ENCODE measurements around the gene SUSD6.

DNA sequence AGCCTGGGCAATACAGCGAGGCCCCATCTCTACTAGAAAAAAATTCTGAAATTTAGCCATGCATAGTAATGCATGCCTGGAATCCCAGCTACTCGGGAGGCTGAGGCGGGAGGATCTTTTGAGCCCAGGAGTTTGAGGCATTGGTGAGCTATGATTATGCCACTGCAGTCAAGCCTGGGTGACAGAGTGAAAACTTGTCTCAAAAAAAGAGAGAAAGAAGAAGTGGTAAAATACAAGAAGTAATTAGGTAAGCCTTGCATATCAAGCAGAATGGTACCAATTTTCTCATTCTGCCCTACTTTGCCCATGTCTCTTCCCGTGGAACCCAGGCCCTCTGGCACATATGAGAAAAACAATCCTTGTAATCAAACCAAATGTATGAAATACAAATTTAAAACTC is 70.7 kb downstream of the SUSD6 start:
- TF ChIP-seq, protein P1, sequence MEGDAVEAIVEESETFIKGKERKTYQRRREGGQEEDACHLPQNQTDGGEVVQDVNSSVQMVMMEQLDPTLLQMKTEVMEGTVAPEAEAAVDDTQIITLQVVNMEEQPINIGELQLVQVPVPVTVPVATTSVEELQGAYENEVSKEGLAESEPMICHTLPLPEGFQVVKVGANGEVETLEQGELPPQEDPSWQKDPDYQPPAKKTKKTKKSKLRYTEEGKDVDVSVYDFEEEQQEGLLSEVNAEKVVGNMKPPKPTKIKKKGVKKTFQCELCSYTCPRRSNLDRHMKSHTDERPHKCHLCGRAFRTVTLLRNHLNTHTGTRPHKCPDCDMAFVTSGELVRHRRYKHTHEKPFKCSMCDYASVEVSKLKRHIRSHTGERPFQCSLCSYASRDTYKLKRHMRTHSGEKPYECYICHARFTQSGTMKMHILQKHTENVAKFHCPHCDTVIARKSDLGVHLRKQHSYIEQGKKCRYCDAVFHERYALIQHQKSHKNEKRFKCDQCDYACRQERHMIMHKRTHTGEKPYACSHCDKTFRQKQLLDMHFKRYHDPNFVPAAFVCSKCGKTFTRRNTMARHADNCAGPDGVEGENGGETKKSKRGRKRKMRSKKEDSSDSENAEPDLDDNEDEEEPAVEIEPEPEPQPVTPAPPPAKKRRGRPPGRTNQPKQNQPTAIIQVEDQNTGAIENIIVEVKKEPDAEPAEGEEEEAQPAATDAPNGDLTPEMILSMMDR (IDR thresholded peaks at IDR 0.05): no peak
- no peak for TF ChIP-seq POLR2A (IDR thresholded peaks at IDR 0.05)
